Cardiac muscle cell (in vitro differentiated cells and primary cell): ENCODE results near the gene MAPT. TPM values are rescaled to one million over a fixed set of nuclear protein-coding genes. Genes with fewer than 3 reads are reported as not detected.

ENCODE experiments used
- DNase-seq, 2 donors: peaks; one replicate each; pipeline versions ENCODE4 v3.0.0 to v3.0.0-alpha.2; 2010 to 2017; ENCODE audit warnings: low read depth in 1 of 2, low spot score in 1 of 2
- H3K27ac ChIP-seq: fragments of 200-600 bp; sonication (generic); 2 replicates; pipeline ENCODE4 v1.5.1; 2016
- H3K27me3 ChIP-seq: fragments of 200-600 bp; sonication (generic); 2 replicates; pipeline ENCODE4 v1.6.0; 2016; ENCODE audit warnings: control low read depth
- H3K36me3 ChIP-seq: fragments of 200-600 bp; sonication (generic); 2 replicates; pipeline ENCODE4 v1.5.1; 2016; ENCODE audit warnings: control low read depth
- H3K4me1 ChIP-seq: fragments of 200-600 bp; sonication (generic); 2 replicates; pipeline ENCODE4 v1.8.1; 2017; ENCODE audit warnings: low read depth, mild to moderate bottlenecking, mixed run types
- H3K4me3 ChIP-seq: fragments of 200-600 bp; sonication (generic); 2 replicates; pipeline ENCODE4 v1.5.1; 2016; ENCODE audit warnings: mild to moderate bottlenecking
- H3K9me3 ChIP-seq: fragments of 200-600 bp; sonication (generic); 2 replicates; pipeline ENCODE4 v1.5.1; 2017; ENCODE audit warnings: low read depth, mild to moderate bottlenecking, control low read depth
- polyA plus RNA-seq: library from polyadenylated mRNA; unstranded; fragments of >200 nt; fragmentation: Nextera tagmentation; extraction: Ambion mirVana; gene quantifications from 2 replicates; pipeline ENCODE4 v1.2.1, GENCODE V29; 2016
- total RNA-seq: library from RNA; depleted of rRNA; stranded (reverse); fragments of >200 nt; gene quantifications from 2 replicates; pipeline ENCODE4 v1.2.3, GENCODE V29; 2016
- TF ChIP-seq, protein P1 (sequence below): IDR thresholded peaks from 2 replicates; pipeline ENCODE4 v1.5.1; 2012; ENCODE audit warnings: low read depth, mild to moderate bottlenecking, low read length

The MAPT gene
- total and polyA plus RNA-seq, 2 experiments from 2014 or later: 1.3 to 1.9 TPM

DNA sequence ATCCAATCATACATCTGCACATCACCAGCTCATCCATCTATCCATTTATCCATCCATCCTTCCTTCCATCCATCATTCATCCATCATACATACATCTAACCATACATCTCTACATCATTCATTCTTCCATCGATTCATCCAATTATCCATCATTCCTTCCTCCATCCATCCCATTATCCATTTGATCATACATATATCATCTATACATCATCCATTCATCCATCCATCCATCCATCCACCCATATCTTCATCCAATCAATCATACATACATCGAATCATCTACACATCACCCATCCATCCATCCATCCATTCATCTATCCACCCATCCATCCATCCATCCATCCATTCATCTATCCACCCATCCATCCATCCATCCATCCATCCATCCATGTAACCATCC is 75.4 kb downstream of the MAPT start:
- H3K4me1 ChIP-seq: no peaks in the 10 kb centered on the region
- TF ChIP-seq, protein P1, sequence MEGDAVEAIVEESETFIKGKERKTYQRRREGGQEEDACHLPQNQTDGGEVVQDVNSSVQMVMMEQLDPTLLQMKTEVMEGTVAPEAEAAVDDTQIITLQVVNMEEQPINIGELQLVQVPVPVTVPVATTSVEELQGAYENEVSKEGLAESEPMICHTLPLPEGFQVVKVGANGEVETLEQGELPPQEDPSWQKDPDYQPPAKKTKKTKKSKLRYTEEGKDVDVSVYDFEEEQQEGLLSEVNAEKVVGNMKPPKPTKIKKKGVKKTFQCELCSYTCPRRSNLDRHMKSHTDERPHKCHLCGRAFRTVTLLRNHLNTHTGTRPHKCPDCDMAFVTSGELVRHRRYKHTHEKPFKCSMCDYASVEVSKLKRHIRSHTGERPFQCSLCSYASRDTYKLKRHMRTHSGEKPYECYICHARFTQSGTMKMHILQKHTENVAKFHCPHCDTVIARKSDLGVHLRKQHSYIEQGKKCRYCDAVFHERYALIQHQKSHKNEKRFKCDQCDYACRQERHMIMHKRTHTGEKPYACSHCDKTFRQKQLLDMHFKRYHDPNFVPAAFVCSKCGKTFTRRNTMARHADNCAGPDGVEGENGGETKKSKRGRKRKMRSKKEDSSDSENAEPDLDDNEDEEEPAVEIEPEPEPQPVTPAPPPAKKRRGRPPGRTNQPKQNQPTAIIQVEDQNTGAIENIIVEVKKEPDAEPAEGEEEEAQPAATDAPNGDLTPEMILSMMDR: no peak
- no peaks in the 10 kb centered on the region for H3K9me3 ChIP-seq
- H3K27me3 ChIP-seq: no peaks in the 10 kb centered on the region
- DNase-seq: no peak
- no peak overlapping the region for H3K27ac ChIP-seq
- no peaks in the 10 kb centered on the region for H3K36me3 ChIP-seq
- H3K4me3 ChIP-seq: no peak overlapping the region

DNA sequence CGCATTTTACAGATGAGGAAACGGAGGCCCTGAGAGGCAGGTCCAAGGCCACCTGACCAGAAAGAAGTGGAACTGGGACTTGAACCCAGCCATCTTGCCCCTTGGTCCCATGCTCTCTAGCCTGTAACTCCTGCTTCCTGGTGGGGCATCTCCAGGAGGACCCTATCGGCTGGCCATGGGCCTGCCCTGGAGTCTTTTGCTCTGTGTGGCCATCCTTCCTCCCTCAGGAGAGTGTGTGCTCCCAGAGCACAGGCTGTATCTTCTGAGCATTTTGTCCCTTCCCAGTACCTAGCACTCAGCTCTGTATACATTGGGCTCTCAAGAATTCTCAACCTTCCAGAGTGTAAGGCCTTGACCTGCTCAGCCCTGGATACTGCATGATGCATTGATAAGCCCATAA is 76.3 kb downstream of the MAPT start:
- no peak overlapping the region for H3K27ac ChIP-seq
- no peaks in the 10 kb centered on the region for H3K36me3 ChIP-seq
- DNase-seq: no peak
- no peak overlapping the region for H3K4me3 ChIP-seq
- H3K9me3 ChIP-seq: no peaks in the 10 kb centered on the region
- no peaks in the 10 kb centered on the region for H3K4me1 ChIP-seq
- H3K27me3 ChIP-seq: no peaks in the 10 kb centered on the region
- TF ChIP-seq, protein P1: no peak

DNA sequence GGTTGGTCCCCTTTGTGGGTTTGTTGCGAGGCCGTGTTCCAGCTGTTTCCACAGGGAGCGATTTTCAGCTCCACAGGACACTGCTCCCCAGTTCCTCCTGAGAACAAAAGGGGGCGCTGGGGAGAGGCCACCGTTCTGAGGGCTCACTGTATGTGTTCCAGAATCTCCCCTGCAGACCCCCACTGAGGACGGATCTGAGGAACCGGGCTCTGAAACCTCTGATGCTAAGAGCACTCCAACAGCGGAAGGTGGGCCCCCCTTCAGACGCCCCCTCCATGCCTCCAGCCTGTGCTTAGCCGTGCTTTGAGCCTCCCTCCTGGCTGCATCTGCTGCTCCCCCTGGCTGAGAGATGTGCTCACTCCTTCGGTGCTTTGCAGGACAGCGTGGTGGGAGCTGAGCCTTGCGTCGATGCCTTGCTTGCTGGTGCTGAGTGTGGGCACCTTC is 77.4 kb downstream of the MAPT start:
- Histone ChIP-seq H3K27ac (no peak overlapping the region), H3K27me3 (no peaks in the 10 kb centered on the region), H3K36me3 (no peaks in the 10 kb centered on the region), H3K9me3 (no peaks in the 10 kb centered on the region), H3K4me3 (no peak overlapping the region), H3K4me1 (no peaks in the 10 kb centered on the region)
- TF ChIP-seq, protein P1: no peak
- DNase-seq: no peak

DNA sequence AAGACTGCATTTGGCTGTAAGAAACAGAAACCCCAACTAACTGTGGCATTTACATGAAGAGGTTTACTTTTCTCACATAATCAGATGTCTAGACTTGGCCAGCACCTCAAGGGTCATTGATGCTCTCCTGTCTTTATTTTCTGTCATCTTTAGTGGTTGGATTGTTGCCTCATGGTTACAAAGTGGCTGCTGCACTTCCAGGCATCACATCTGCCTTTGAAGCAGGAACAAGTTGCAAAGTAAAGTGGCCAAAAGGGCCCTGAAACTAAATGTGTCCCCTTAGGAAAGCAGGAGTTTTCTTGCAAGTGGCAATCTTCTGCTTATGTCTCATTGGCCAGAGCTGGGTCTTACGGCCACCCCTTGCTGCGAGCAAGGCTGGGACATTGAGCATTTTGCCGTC is 78.2 kb downstream of the MAPT start:
- peaks cover 6% of the 10 kb centered on the region for H3K4me1 ChIP-seq
- H3K4me3 ChIP-seq: no peak overlapping the region
- H3K36me3 ChIP-seq: no peaks in the 10 kb centered on the region
- H3K27me3 ChIP-seq: no peaks in the 10 kb centered on the region
- H3K27ac ChIP-seq: no peak overlapping the region
- no peaks in the 10 kb centered on the region for H3K9me3 ChIP-seq
- TF ChIP-seq, protein P1: no peak
- no peak for DNase-seq

DNA sequence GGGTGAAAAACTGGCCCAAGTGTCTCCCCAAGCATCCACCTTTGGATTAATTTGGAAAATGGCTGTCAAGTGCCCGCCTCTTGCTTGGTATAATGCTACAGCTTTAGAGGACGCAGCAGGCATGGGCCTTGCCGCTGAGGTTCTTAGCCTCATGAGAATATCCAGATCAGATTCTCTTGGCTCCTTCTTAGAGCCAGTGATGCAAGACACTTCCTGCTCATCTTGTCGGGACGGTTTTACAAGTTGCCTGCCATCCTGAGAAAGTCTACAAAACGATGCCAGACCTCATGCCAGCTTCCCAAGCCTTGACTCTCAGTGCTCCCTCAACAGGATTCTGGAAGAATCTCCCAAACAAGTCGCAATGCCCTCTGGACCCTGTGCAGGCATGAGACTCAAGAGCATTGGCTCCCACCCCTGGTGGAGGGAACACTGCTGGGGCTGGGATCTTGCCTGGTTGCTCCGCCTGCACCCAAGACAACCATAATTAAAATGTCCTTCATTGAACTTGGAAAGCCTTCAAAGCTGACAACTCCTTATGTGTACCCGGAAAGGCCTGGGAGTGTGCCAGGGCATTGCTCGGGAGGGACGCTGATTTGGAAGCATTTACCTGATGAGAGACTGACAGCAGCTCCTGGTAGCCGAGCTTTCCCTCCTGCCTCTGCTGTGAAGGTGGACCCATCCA is 78.9 kb downstream of the MAPT start:
- H3K4me1 ChIP-seq: peaks cover 6% of the 10 kb centered on the region
- TF ChIP-seq, protein P1: no peak
- no peak overlapping the region for H3K4me3 ChIP-seq
- no peak overlapping the region for H3K27ac ChIP-seq
- no peaks in the 10 kb centered on the region for H3K27me3 ChIP-seq
- H3K9me3 ChIP-seq: no peaks in the 10 kb centered on the region
- no peaks in the 10 kb centered on the region for H3K36me3 ChIP-seq
- no peak for DNase-seq
